Measurements from ENCODE around the gene CMIP.
A peak's percentile ranks its signal among the peaks of the same experiment; 100 is the strongest.
"Not testable (repeated sequence)": the region's sequence is repeated elsewhere in the genome, so short reads cannot be mapped to it uniquely, and the experiment has no call there.

CMIP gene

DNA sequence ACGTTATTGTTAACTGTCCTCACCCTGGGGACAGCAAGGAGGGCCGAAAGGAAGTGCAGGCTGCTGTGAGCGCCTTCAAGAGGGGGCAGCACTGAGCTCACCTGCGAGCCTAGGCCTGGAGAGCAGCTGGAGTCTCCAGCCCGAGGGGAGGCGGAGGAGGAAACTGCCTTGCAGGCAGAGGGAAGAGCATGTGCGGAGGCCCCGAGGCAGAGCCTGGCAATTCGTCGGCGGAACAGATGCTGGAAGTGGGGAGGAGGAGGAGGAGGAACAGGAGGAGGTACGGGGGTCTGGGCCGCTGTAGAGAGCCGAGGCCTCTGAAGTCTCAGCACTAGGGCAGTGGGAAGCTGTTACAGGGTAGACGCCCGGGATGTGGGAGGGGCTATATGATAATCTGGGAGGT is 284.8 kb downstream of the CMIP start:
- Histone ChIP-seq H3K4me1 (ENCODE audit: control insufficient read depth, insufficient read depth, low read length) (no peaks in the 10 kb centered on the region), H3K4me3 (ENCODE audit: low read length) (no peak overlapping the region), H3K27me3 (ENCODE audit: control insufficient read depth, insufficient read depth, low read length) (no peaks in the 10 kb centered on the region), H3K27ac (ENCODE audit: low read depth, low read length) (no peak overlapping the region), H3K36me3 (ENCODE audit: control insufficient read depth, insufficient read depth, low read length) (no peaks in the 10 kb centered on the region), H3K9ac (ENCODE audit: low read length) (no peak overlapping the region)

DNA sequence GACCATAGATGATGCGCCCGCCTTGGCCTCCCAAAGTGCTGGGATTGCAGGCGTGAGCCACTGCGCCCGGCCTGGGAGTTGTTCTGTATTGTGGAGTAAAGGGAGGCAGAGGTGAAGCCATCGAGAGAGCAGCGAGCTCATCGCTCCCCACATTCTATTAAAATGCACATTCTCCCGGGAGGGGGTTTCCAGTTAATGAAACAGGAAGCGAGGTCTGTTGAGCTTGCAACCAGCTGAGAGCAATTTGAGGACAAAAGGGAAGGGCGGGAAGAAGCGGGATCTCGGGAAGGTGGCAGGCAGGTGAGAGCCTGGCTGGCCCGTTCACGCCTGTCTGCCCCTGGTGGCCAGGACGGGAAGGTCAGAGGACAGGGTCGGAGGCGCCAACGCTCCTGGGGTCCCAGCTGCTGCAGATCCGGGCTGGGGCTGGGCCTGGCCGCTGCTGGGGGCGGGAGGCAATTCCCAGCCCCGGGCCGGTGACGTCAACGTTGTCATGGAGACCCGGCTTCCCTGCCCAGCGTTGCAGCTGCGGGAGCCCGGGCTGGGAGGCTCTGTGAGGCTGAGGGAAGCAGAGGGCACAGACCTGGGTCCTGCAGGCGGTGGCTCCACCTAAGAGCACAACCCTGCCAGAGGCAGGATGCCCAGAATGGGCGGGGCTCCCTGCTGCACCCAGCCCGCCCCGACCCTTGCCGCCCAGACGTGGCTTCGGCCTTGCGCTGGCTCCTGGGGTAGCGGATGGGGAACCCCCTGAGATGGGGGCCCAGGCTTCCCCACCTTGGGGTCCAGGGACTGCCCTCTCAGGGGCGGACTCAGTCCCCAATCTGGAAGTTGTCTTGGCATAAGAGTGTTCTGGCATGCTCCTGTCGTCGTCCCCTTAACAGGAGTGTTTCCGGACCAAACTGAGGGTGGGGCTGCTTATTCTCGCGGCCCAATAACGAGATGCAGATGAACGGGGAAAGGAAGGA is 285.8 kb downstream of the CMIP start:
- no peaks in the 10 kb centered on the region for H3K27me3 ChIP-seq (ENCODE audit: control insufficient read depth, insufficient read depth, low read length)
- no peaks in the 10 kb centered on the region for H3K4me1 ChIP-seq (ENCODE audit: control insufficient read depth, insufficient read depth, low read length)
- peak overlapping the region; percentile 64 for H3K27ac ChIP-seq (ENCODE audit: low read depth, low read length)
- peak overlapping the region; percentile 3 for H3K9ac ChIP-seq (ENCODE audit: low read length)
- no peaks in the 10 kb centered on the region for H3K36me3 ChIP-seq (ENCODE audit: control insufficient read depth, insufficient read depth, low read length)
- peak overlapping the region; percentile 16 for H3K4me3 ChIP-seq (ENCODE audit: low read length)

DNA sequence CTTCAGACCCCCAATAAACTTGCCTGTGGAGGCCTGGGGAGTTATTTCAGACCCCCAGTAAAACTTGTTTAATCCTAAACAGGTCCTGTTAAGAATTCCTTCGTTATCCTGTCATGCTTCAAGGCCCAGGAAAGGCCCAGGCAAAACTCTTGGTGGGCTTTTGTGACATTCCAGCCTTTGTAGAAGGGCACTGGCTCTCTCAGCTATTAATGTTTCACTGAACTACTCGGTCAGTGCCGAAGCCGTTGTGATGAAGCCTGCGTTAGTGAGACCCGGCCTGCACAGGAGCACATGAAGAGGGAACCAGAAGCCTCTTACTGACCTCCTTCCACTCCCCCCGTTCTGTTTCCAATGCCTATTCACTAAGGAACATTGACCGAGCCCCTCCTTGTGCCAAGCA is 287.0 kb downstream of the CMIP start:
- Histone ChIP-seq H3K36me3 (ENCODE audit: control insufficient read depth, insufficient read depth, low read length) (no peaks in the 10 kb centered on the region), H3K4me1 (ENCODE audit: control insufficient read depth, insufficient read depth, low read length) (no peaks in the 10 kb centered on the region), H3K27ac (ENCODE audit: low read depth, low read length) (no peak overlapping the region), H3K9ac (ENCODE audit: low read length) (no peak overlapping the region), H3K27me3 (ENCODE audit: control insufficient read depth, insufficient read depth, low read length) (no peaks in the 10 kb centered on the region), H3K4me3 (ENCODE audit: low read length) (no peak overlapping the region)

DNA sequence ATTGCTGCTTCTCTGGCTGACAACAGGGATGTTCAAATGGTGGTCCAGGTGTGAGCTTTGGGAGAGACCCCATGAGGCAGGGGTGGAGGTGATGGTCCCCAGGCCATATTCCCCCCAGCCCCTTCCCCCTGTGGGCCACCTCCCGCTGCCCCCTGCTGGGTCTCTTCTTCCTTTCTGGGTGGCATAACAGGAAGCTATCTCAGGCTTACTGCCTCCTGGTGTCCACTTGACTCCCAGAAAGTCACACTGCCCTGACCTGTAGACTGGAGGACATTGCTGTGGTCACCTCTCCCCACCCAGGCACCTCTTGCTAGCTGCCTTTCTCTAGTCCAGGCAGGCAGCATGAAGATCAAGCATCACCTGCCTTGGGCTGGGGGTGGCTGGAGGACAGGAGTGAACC is 288.1 kb downstream of the CMIP start:
- Histone ChIP-seq H3K36me3 (ENCODE audit: control insufficient read depth, insufficient read depth, low read length) (no peaks in the 10 kb centered on the region), H3K9ac (ENCODE audit: low read length) (no peak overlapping the region), H3K4me3 (ENCODE audit: low read length) (no peak overlapping the region), H3K27ac (ENCODE audit: low read depth, low read length) (no peak overlapping the region), H3K4me1 (ENCODE audit: control insufficient read depth, insufficient read depth, low read length) (no peaks in the 10 kb centered on the region), H3K27me3 (ENCODE audit: control insufficient read depth, insufficient read depth, low read length) (no peaks in the 10 kb centered on the region)

DNA sequence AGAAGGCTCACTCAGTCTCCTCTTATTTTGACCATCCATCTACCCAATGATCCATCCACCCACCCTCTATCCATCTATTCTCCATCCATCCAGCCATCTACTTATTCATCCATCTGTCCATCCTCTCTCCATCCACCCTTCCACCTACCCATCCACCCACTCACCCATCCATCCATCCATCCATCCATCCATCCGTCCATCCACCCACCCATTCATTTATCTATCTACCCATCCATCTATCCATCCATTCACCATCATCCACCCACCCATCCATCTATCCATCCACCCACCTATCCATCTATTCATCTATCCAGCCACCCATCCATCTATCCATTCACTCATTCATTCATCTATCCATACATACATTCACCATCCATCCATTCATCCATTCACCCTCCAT is 288.7 kb downstream of the CMIP start:
- no peak overlapping the region for H3K4me3 ChIP-seq (ENCODE audit: low read length)
- no peaks in the 10 kb centered on the region for H3K27me3 ChIP-seq (ENCODE audit: control insufficient read depth, insufficient read depth, low read length)
- H3K36me3 ChIP-seq (ENCODE audit: control insufficient read depth, insufficient read depth, low read length) = no peaks in the 10 kb centered on the region
- no peak overlapping the region for H3K27ac ChIP-seq (ENCODE audit: low read depth, low read length)
- no peaks in the 10 kb centered on the region for H3K4me1 ChIP-seq (ENCODE audit: control insufficient read depth, insufficient read depth, low read length)
- H3K9ac ChIP-seq (ENCODE audit: low read length) = no peak overlapping the region

DNA sequence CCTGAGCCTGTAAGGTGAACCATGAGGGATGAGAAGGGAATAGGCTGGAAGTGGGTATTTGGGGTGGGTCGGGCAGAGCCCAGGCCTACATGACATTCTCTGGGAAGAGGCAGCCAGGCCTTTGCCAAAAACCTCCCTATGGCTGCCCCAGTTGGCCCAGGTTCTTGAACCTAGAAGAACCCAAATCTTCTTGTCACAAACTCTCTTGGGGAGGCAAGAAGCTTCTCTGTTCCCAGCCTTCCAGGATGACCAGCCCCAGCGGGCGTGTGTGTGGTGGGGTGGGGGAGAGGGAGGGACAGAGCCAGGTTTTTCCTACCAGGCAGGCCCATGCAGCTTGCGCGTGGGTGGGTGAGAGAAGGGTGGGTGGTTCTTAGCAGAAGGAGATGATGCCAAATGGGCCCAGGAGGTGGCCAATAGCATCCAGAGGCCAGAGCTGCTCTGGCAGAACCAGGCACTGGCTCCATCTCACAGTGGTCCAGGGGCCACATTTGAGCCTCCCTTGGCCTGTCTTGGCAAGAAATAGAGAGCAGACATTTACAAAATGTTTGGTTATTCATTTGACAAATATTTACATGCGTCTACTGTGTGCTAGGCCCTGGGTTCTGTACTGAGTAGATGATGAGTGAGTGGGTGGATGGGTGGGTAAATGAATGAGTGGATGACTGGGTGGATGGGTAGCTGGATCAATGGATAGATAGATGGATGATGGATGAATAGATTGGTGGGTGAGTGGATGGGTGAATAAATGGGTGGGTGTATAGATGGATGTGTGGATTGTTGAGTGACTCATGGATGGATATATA is 290.2 kb downstream of the CMIP start:
- no peaks in the 10 kb centered on the region for H3K27me3 ChIP-seq (ENCODE audit: control insufficient read depth, insufficient read depth, low read length)
- H3K4me1 ChIP-seq (ENCODE audit: control insufficient read depth, insufficient read depth, low read length) = no peaks in the 10 kb centered on the region
- no peak overlapping the region for H3K9ac ChIP-seq (ENCODE audit: low read length)
- H3K36me3 ChIP-seq (ENCODE audit: control insufficient read depth, insufficient read depth, low read length) = no peaks in the 10 kb centered on the region
- H3K4me3 ChIP-seq (ENCODE audit: low read length) = no peak overlapping the region
- H3K27ac ChIP-seq (ENCODE audit: low read depth, low read length) = no peak overlapping the region

DNA sequence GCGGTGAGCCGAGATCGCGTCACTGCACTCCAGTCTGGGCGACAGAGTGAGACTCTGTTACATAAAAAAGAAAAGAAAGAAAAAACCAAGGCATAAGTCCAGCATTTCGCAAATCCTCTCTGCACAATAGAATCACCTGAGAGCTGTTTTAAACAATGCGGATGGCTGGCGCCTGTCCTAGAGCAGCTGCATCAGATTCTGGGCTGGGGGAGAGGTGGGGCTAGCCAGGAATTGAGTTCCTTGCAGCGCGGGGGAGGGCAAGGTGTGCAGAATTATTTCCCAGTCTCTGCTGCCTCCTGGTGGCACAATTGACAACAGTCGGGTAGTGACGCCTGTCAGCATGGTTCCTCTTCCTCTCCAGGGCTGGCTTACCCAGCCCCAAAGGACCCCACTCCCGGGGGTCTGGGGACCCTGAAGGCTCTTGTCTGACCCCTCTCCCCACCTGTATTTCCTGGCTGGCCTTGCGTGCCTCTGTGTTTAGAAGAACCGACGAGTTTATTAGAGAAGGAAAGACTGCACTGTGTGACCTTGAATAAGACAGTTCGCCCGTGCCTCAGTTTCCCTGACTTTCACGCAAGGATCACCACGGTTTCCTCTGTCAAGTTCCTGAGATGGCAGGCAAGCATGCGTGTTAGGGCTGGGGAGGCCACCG is 293.4 kb downstream of the CMIP start:
- no peak overlapping the region for H3K9ac ChIP-seq (ENCODE audit: low read length)

DNA sequence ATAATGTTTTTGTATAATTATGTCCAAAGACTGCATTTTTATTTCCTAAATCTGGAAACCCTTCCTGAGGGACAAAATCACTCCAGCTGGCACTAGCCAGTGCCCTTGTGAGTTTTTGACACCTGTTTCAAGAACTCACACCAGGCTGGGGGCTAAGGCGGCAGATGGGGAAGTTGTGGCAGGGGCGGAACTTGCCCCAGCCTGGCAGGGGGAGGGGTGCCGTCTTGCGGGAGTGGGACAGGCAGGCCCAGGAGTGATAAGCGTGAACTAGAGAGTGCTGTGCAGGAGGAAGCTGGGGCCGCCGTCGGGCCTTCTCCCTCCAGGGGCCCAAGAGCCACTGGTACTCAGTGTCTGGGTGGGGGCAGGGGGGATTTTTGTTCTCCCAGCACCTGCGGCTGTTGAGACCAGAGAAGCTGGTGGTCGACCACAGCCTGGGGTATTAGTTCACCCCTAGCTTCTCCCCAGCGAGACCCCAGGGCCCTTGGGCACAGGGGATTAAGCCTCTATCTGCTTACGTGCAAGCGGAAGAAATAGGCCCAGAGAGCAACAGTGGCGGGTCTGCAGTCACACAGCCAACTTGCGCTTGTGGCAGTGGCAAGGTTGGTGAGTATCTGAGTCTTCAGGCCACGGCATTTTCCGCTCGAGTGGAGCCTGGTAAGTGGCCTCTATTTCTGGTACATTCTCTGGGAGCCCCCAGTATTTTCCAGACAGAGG is 294.3 kb downstream of the CMIP start:
- Histone ChIP-seq H3K4me3 (ENCODE audit: low read length) (no peak overlapping the region), H3K4me1 (ENCODE audit: control insufficient read depth, insufficient read depth, low read length) (no peaks in the 10 kb centered on the region), H3K27ac (ENCODE audit: low read depth, low read length) (no peak overlapping the region), H3K27me3 (ENCODE audit: control insufficient read depth, insufficient read depth, low read length) (no peaks in the 10 kb centered on the region), H3K9ac (ENCODE audit: low read length) (no peak overlapping the region), H3K36me3 (ENCODE audit: control insufficient read depth, insufficient read depth, low read length) (no peaks in the 10 kb centered on the region)

More for the DNA sequence above, 293.4 kb downstream of the CMIP start:
- H3K27ac ChIP-seq (ENCODE audit: low read depth, low read length) = no peak overlapping the region
- no peaks in the 10 kb centered on the region for H3K27me3 ChIP-seq (ENCODE audit: control insufficient read depth, insufficient read depth, low read length)
- no peaks in the 10 kb centered on the region for H3K4me1 ChIP-seq (ENCODE audit: control insufficient read depth, insufficient read depth, low read length)
- H3K4me3 ChIP-seq (ENCODE audit: low read length) = peak overlapping the region; percentile 71
- H3K36me3 ChIP-seq (ENCODE audit: control insufficient read depth, insufficient read depth, low read length) = no peaks in the 10 kb centered on the region

DNA sequence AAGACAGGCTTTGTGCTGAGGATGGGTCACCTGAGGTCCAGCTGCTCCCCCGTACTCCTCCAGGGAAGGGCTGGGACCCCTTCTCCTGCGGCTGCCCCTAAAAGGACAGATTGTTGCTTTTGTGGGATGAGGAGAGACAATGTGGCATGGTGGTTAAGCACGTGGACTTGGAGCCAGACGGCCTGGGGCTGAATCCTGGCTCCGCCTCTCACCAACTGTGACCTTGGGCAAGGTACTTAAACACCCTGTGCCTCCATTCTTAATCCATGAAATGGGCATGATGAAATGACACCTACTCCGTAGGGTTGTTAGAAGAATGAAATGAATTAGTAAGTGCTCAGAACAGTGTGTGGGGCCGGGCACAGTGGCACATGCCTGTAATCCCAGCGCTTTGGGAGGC is 294.9 kb downstream of the CMIP start:
- H3K4me3 ChIP-seq (ENCODE audit: low read length) = no peak overlapping the region
- no peak overlapping the region for H3K9ac ChIP-seq (ENCODE audit: low read length)
- no peaks in the 10 kb centered on the region for H3K36me3 ChIP-seq (ENCODE audit: control insufficient read depth, insufficient read depth, low read length)
- H3K27me3 ChIP-seq (ENCODE audit: control insufficient read depth, insufficient read depth, low read length) = no peaks in the 10 kb centered on the region
- no peaks in the 10 kb centered on the region for H3K4me1 ChIP-seq (ENCODE audit: control insufficient read depth, insufficient read depth, low read length)
- no peak overlapping the region for H3K27ac ChIP-seq (ENCODE audit: low read depth, low read length)

DNA sequence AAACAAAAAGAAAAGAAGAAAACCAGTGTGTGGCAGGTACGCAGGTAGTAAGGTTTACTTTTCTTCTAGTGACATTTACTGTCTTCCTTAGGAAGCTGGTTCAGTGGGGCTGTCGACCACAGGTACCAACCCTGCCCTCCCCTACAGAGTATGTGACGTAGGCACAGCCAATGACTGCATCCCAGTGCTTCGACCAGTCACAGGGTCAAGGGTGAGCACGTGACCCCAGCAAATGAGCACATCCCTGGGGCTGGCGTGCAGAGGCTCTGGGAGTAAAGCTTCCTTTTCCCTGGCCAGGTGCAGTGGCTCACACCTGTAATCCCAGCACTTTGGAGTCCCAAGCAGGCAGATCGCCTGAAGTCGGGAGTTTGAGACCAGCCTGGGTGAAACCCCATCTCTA is 295.6 kb downstream of the CMIP start:
- no peaks in the 10 kb centered on the region for H3K36me3 ChIP-seq (ENCODE audit: control insufficient read depth, insufficient read depth, low read length)
- H3K27ac ChIP-seq (ENCODE audit: low read depth, low read length) = no peak overlapping the region

DNA sequence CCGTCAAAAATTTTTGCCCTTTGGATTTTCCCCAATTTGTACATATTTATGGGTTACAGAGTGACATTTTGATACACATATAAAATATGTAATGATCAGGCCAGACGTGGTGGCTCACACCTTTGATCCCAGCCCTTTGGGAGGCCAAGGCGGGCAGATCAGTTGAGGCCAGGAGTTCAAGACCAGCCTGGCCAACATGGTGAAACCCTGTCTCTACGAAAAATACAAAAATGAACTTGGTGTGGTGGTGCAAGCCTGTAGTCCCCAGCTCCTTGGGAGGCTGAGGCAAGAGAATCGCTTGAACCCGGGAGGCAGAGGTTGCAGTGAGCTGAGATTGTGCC is 296.8 kb downstream of the CMIP start:
- not testable (repeated sequence) for H3K9ac ChIP-seq (ENCODE audit: low read length); H3K4me3 ChIP-seq (ENCODE audit: low read length); H3K4me1 ChIP-seq (ENCODE audit: control insufficient read depth, insufficient read depth, low read length); H3K36me3 ChIP-seq (ENCODE audit: control insufficient read depth, insufficient read depth, low read length); H3K27me3 ChIP-seq (ENCODE audit: control insufficient read depth, insufficient read depth, low read length); H3K27ac ChIP-seq (ENCODE audit: low read depth, low read length)

More for the DNA sequence above, 295.6 kb downstream of the CMIP start:
- H3K4me3 ChIP-seq (ENCODE audit: low read length) = no peak overlapping the region
- H3K27me3 ChIP-seq (ENCODE audit: control insufficient read depth, insufficient read depth, low read length) = no peaks in the 10 kb centered on the region
- H3K9ac ChIP-seq (ENCODE audit: low read length) = no peak overlapping the region
- H3K4me1 ChIP-seq (ENCODE audit: control insufficient read depth, insufficient read depth, low read length) = no peaks in the 10 kb centered on the region

DNA sequence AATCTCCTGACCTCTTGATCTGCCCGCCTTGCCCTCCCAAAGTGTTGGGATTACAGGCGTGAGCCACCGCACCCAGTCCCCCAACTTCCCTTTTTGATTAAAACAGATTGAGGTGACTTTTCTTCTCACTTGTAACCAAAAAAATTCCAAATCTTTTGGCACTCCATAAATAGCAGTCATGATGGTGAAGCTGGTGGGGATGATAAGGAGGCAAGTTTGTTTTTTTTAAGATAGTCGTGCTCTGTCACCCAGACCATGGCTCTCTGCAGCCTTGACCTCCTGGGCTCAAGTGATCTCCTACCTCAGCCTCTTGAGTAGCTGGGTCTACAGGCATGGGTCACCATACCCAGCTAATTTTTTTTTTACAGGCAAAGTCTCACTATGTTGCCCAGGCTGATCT is 299.8 kb downstream of the CMIP start:
- Histone ChIP-seq H3K27me3 (ENCODE audit: control insufficient read depth, insufficient read depth, low read length) (no peaks in the 10 kb centered on the region), H3K4me1 (ENCODE audit: control insufficient read depth, insufficient read depth, low read length) (no peaks in the 10 kb centered on the region), H3K27ac (ENCODE audit: low read depth, low read length) (no peak overlapping the region), H3K9ac (ENCODE audit: low read length) (no peak overlapping the region), H3K36me3 (ENCODE audit: control insufficient read depth, insufficient read depth, low read length) (no peaks in the 10 kb centered on the region), H3K4me3 (ENCODE audit: low read length) (no peak overlapping the region)

All from rectal smooth muscle tissue (tissue), 1 donor.